ENCODE data around the gene RFX8.
"Not testable (repeated sequence)": the region's sequence is repeated elsewhere in the genome, so short reads cannot be mapped to it uniquely, and the experiment has no call there.

Gene RFX8

GRCh38 chr2:101474731-101475384 is at the start of gene RFX8:
TSS of gene RFX8 (minus strand) at chr2:101475112. CDS start at chr2:101466848, 8,264 bp downstream.
- DNase-seq (ENCODE audit: low spot score) (peak; percentile 38), FAIRE-seq (no peak)

GRCh38 chr2:101521487-101521886 is 46.6 kb upstream of the RFX8 start:
- FAIRE-seq (no peak), DNase-seq (ENCODE audit: low spot score) (no peak)

GRCh38 chr2:101520246-101520645 is 45.3 kb upstream of the RFX8 start:
- peak; percentile 88 for DNase-seq (ENCODE audit: low spot score)
- FAIRE-seq: peak; percentile 69

- no peak for FAIRE-seq
- peak; percentile 56 for DNase-seq (ENCODE audit: low spot score)
These were observed 43.9 kb upstream of the RFX8 start for GRCh38 chr2:101518578-101519492.

GRCh38 chr2:101517758-101518271 is 42.9 kb upstream of the RFX8 start:
- DNase-seq (ENCODE audit: low spot score): peak; percentile 66

GRCh38 chr2:101516823-101517690 is 42.1 kb upstream of the RFX8 start:
- FAIRE-seq (peak; percentile 95), DNase-seq (ENCODE audit: low spot score) (peak; percentile 99)

More at GRCh38 chr2:101517758-101518271, 42.9 kb upstream of the RFX8 start:
- no peak for FAIRE-seq

- DNase-seq (ENCODE audit: low spot score) (no peak), FAIRE-seq (no peak)
These were observed 41.4 kb upstream of the RFX8 start for GRCh38 chr2:101516349-101516748.

- FAIRE-seq: no peak
- DNase-seq (ENCODE audit: low spot score): no peak
These were observed 40.6 kb upstream of the RFX8 start for GRCh38 chr2:101515477-101515876.

GRCh38 chr2:101512993-101513392 is 38.1 kb upstream of the RFX8 start:
- FAIRE-seq: no peak
- no peak for DNase-seq (ENCODE audit: low spot score)

- FAIRE-seq (no peak), DNase-seq (ENCODE audit: low spot score) (no peak)
These were observed 36.5 kb upstream of the RFX8 start for GRCh38 chr2:101511381-101511780.

GRCh38 chr2:101509499-101510284 is 34.8 kb upstream of the RFX8 start:
- FAIRE-seq: no peak

GRCh38 chr2:101508636-101509035 is 33.7 kb upstream of the RFX8 start:
- FAIRE-seq (no peak), DNase-seq (ENCODE audit: low spot score) (no peak)

More at GRCh38 chr2:101509499-101510284, 34.8 kb upstream of the RFX8 start:
- no peak for DNase-seq (ENCODE audit: low spot score)

- FAIRE-seq; DNase-seq (ENCODE audit: low spot score): not testable (repeated sequence)
These were observed 30.4 kb upstream of the RFX8 start for GRCh38 chr2:101505276-101505675.

GRCh38 chr2:101504744-101505143 is 29.8 kb upstream of the RFX8 start:
- not testable (repeated sequence) for DNase-seq (ENCODE audit: low spot score); FAIRE-seq

- DNase-seq (ENCODE audit: low spot score) (no peak), FAIRE-seq (no peak)
These were observed 27.2 kb upstream of the RFX8 start for GRCh38 chr2:101502095-101502494.

GRCh38 chr2:101501443-101501842 is 26.5 kb upstream of the RFX8 start:
- FAIRE-seq (no peak), DNase-seq (ENCODE audit: low spot score) (no peak)

- FAIRE-seq (no peak), DNase-seq (ENCODE audit: low spot score) (no peak)
These were observed 25.9 kb upstream of the RFX8 start for GRCh38 chr2:101500860-101501259.

- DNase-seq (ENCODE audit: low spot score): no peak
- FAIRE-seq: no peak
These were observed 25.3 kb upstream of the RFX8 start for GRCh38 chr2:101500180-101500579.

- no peak for FAIRE-seq
- DNase-seq (ENCODE audit: low spot score): no peak
These were observed 21.4 kb upstream of the RFX8 start for GRCh38 chr2:101496279-101496678.

- no peak for FAIRE-seq
- no peak for DNase-seq (ENCODE audit: low spot score)
These were observed 18.1 kb upstream of the RFX8 start for GRCh38 chr2:101492936-101493473.

Measured in RCC 7860 (cell line).